Measurements from ENCODE around the gene NAXE. TPM values are rescaled to one million over a fixed set of nuclear protein-coding genes. Genes with fewer than 3 reads are reported as not detected.

NAXE gene
- total RNA-seq, 1 experiment from 2014 or later: 99.8 TPM

DNA sequence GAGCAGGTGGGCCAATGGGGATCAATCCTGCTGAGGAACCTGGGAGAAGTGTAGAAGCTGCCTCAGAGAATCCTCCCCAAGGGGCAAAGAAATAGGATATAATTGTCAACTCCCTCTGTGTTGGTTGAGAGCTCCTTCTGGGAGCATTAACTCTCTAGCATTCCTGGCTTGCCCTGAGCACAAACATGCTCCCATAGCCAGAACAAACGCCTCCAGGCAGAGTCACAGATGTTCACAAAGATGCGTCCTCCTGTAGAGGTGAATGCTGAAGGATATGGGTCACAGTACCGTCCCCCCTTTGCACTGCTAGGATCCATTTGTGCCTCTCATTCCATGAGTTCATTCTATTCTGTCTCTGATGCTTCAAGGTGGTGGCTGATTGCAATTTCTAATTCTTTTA, 40.8 kb downstream of the NAXE start:
- CTCF ChIA-PET: no interaction called here
- H3K4me1 Mint-ChIP-seq (ENCODE audit: low read depth, unreplicated experiment): no peaks in the 10 kb centered on the region
- DNase-seq: no peak
- peaks cover 12% of the 10 kb centered on the region for H3K27me3 Mint-ChIP-seq (ENCODE audit: insufficient read depth, unreplicated experiment)
- no peaks in the 10 kb centered on the region for H3K9me3 ChIP-seq
- H3K27me3 ChIP-seq (replicated peaks; ENCODE audit: control insufficient read depth, insufficient read depth, low read length): no peaks in the 10 kb centered on the region; the same call in 1 of the 2 replicates
- H3K4me3 Mint-ChIP-seq (ENCODE audit: unreplicated experiment): no peak overlapping the region
- no peaks in the 10 kb centered on the region for H3K4me1 ChIP-seq
- H3K9me3 Mint-ChIP-seq (ENCODE audit: unreplicated experiment): no peaks in the 10 kb centered on the region
- intact Hi-C loops (cut with micrococcal nuclease; ENCODE audit: unreplicated experiment): no loop called here
- POLR2A ChIA-PET: interaction anchor here (0.6 kb wide), 2 partner anchors 97 to 1294 kb away, joined by 3 to 6 read pairs; no protein-coding TSS in a partner anchor
- H3K27ac Mint-ChIP-seq (ENCODE audit: unreplicated experiment): no peak overlapping the region
- BruUV-seq (replicated peaks): no TSS peak
- TF ChIP-seq, protein P1, sequence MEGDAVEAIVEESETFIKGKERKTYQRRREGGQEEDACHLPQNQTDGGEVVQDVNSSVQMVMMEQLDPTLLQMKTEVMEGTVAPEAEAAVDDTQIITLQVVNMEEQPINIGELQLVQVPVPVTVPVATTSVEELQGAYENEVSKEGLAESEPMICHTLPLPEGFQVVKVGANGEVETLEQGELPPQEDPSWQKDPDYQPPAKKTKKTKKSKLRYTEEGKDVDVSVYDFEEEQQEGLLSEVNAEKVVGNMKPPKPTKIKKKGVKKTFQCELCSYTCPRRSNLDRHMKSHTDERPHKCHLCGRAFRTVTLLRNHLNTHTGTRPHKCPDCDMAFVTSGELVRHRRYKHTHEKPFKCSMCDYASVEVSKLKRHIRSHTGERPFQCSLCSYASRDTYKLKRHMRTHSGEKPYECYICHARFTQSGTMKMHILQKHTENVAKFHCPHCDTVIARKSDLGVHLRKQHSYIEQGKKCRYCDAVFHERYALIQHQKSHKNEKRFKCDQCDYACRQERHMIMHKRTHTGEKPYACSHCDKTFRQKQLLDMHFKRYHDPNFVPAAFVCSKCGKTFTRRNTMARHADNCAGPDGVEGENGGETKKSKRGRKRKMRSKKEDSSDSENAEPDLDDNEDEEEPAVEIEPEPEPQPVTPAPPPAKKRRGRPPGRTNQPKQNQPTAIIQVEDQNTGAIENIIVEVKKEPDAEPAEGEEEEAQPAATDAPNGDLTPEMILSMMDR (IDR thresholded peaks at IDR 0.05; ENCODE audit: insufficient read depth in 1 of 2, low read depth in 1 of 2, low read length in 1 of 2, severe bottlenecking in 1 of 2, unreplicated experiment in 1 of 2): no peak
- H3K36me3 ChIP-seq (ENCODE audit: control insufficient read depth, insufficient read depth, low read length): no peaks in the 10 kb centered on the region
- H3K4me3 ChIP-seq (ENCODE audit: low read depth, low read length): no peak overlapping the region
- H3K36me3 Mint-ChIP-seq (ENCODE audit: insufficient read depth, unreplicated experiment): no peaks in the 10 kb centered on the region

DNA sequence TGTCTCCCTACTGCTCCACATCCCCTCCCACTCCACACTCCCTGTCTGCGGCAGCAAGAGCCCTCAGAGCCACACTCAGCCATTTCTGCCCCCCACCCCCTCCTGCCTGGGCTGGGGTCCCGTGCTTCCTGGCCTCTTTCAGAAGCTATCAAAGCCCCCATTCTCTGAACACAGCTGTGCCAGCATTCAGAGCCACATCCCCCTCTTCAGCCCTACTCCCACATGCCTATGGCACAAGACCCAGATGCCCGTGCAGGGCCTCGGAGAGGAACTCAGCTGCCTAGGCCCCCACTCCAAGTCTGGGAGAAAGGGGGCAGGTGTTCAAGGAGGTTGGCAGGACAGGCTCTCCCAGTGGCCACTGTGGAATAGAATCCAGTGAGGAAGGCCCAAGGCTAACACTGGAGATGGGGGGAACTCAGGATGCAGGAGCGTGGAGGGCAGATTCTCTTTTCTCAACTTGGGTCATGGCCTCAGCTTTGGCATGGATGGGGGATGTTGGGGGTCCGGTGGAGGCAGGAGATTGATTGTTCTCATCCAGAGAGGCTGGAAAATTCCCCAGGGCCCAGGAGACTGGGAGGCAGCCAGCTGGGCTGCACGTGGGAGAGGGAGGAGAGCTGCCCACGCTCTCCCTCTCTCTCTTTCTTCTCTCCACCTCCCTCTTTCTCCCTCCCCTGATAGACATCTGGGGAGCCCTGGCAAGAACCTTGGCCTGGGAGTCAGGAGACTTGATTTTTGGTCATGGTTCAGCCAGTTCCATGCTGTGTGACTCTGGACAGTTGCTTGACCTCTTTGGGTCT, 46.8 kb downstream of the NAXE start:
- POLR2A ChIA-PET: no interaction called here

GRCh38 chr1:156639601-156640101, 48.1 kb downstream of the NAXE start:
- intact Hi-C loops (cut with micrococcal nuclease; ENCODE audit: unreplicated experiment): no loop called here
- Mint-ChIP-seq H3K4me3 (ENCODE audit: unreplicated experiment) (no peak overlapping the region), H3K27ac (ENCODE audit: unreplicated experiment) (no peak overlapping the region), H3K27me3 (ENCODE audit: insufficient read depth, unreplicated experiment) (peaks cover 11% of the 10 kb centered on the region), H3K36me3 (ENCODE audit: insufficient read depth, unreplicated experiment) (no peaks in the 10 kb centered on the region), H3K4me1 (ENCODE audit: low read depth, unreplicated experiment) (no peaks in the 10 kb centered on the region), H3K9me3 (ENCODE audit: unreplicated experiment) (no peaks in the 10 kb centered on the region)
- TF ChIP-seq, protein P1 (IDR thresholded peaks at IDR 0.05; ENCODE audit: insufficient read depth in 1 of 2, low read depth in 1 of 2, low read length in 1 of 2, severe bottlenecking in 1 of 2, unreplicated experiment in 1 of 2): no peak
- ChIA-PET CTCF (interaction anchor here (0.6 kb wide), 1 partner anchor 12 kb away, joined by 4 read pairs; no protein-coding TSS in a partner anchor), POLR2A (no interaction called here)
- Histone ChIP-seq H3K4me3 (ENCODE audit: low read depth, low read length) (no peak overlapping the region), H3K4me1 (no peaks in the 10 kb centered on the region), H3K27me3 (replicated peaks; ENCODE audit: control insufficient read depth, insufficient read depth, low read length) (no peaks in the 10 kb centered on the region), H3K36me3 (ENCODE audit: control insufficient read depth, insufficient read depth, low read length) (no peaks in the 10 kb centered on the region), H3K9me3 (no peaks in the 10 kb centered on the region)
- BruUV-seq (replicated peaks): no TSS peak
- no peak for DNase-seq

More for the DNA sequence above, 46.8 kb downstream of the NAXE start:
- H3K36me3 Mint-ChIP-seq (ENCODE audit: insufficient read depth, unreplicated experiment): no peaks in the 10 kb centered on the region
- H3K27ac Mint-ChIP-seq (ENCODE audit: unreplicated experiment): no peak overlapping the region
- no peaks in the 10 kb centered on the region; the same call in 1 of the 2 replicates for H3K27me3 ChIP-seq (replicated peaks; ENCODE audit: control insufficient read depth, insufficient read depth, low read length)
- CTCF ChIA-PET: no interaction called here
- BruUV-seq (replicated peaks): no TSS peak
- no peaks in the 10 kb centered on the region for H3K4me1 Mint-ChIP-seq (ENCODE audit: low read depth, unreplicated experiment)
- H3K4me3 Mint-ChIP-seq (ENCODE audit: unreplicated experiment): no peak overlapping the region
- H3K4me3 ChIP-seq (ENCODE audit: low read depth, low read length): no peak overlapping the region
- intact Hi-C loops (cut with micrococcal nuclease; ENCODE audit: unreplicated experiment): no loop called here
- no peak for DNase-seq
- H3K27me3 Mint-ChIP-seq (ENCODE audit: insufficient read depth, unreplicated experiment): peaks cover 10% of the 10 kb centered on the region
- H3K9me3 ChIP-seq: no peaks in the 10 kb centered on the region
- no peaks in the 10 kb centered on the region for H3K4me1 ChIP-seq
- TF ChIP-seq, protein P1 (IDR thresholded peaks at IDR 0.05; ENCODE audit: insufficient read depth in 1 of 2, low read depth in 1 of 2, low read length in 1 of 2, severe bottlenecking in 1 of 2, unreplicated experiment in 1 of 2): no peak
- H3K36me3 ChIP-seq (ENCODE audit: control insufficient read depth, insufficient read depth, low read length): no peaks in the 10 kb centered on the region
- no peaks in the 10 kb centered on the region for H3K9me3 Mint-ChIP-seq (ENCODE audit: unreplicated experiment)

Data from Caco-2 (cell line).